ENCODE results near the gene ETV5. TPM values are rescaled to one million over a fixed set of nuclear protein-coding genes. Genes with fewer than 3 reads are reported as not detected.

Gene ETV5
- total and polyA plus RNA-seq, 10 of the 15 experiments (the other 5 are each of a cell fraction or from before 2014, with no cell fraction given) = 5.0 to 18.4 (median 7.4) TPM

- TF ChIP-seq ZNF622 (IDR thresholded peaks at IDR 0.05) (no peak), ZNF274 (IDR thresholded peaks at IDR 0.05; ENCODE audit: insufficient read depth, insufficient read length) (no peak), FOS (IDR thresholded peaks at IDR 0.05; ENCODE audit: borderline replicate concordance, extremely low read depth, insufficient read length) (no peak), ATF7 (IDR thresholded peaks at IDR 0.05; ENCODE audit: low read depth) (no peak), FOXK2 (IDR thresholded peaks at IDR 0.05) (no peak), MYC (IDR thresholded peaks at IDR 0.05; ENCODE audit: insufficient read depth, insufficient read length, insufficient replicate concordance, low read length, severe bottlenecking) (no peak), HCFC1 (IDR thresholded peaks at IDR 0.05; ENCODE audit: low read length) (no peak), SMAD1 (IDR thresholded peaks at IDR 0.05; ENCODE audit: low read depth, partially characterized antibody) (no peak), NR2C2 (IDR thresholded peaks at IDR 0.05; ENCODE audit: borderline replicate concordance, control insufficient read depth, insufficient read length, low read depth) (no peak), RELB (IDR thresholded peaks at IDR 0.05; ENCODE audit: low read depth) (no peak), PML (IDR thresholded peaks at IDR 0.05; ENCODE audit: low read length) (no peak), HDAC6 (IDR thresholded peaks at IDR 0.05; ENCODE audit: unreplicated experiment) (no peak), ZNF384 (IDR thresholded peaks at IDR 0.05; ENCODE audit: borderline replicate concordance, low read depth, low read length) (no peak), TARDBP (IDR thresholded peaks at IDR 0.05; ENCODE audit: borderline replicate concordance) (no peak), WRNIP1 (IDR thresholded peaks at IDR 0.05; ENCODE audit: borderline replicate concordance, low read depth, low read length) (no peak)
- H3K9me3 ChIP-seq (replicated peaks; ENCODE audit: control insufficient read depth, insufficient read depth, low read length) = no peaks in the 10 kb centered on the region; the same call in 2 of the 3 replicates
- no peak for FAIRE-seq
- no peak for ATAC-seq
- H3K79me2 ChIP-seq (ENCODE audit: control insufficient read depth, insufficient read depth, low read length) = no peaks in the 10 kb centered on the region
- SMC1A ChIA-PET (ENCODE audit: uncharacterized antibody, unreplicated experiment) = no interaction called here
- in situ Hi-C loops (cut with MboI) = no loop called here
- no TSS peak for BruUV-seq (replicated peaks)
- RAD21 ChIA-PET (ENCODE audit: unreplicated experiment) = no interaction called here
- peaks cover 6% of the 10 kb centered on the region for H3K4me1 ChIP-seq (ENCODE audit: control insufficient read depth, insufficient read depth, low read length)
- POLR2A ChIA-PET = no interaction called here
- no peak overlapping the region for H2AFZ ChIP-seq (ENCODE audit: control insufficient read depth, low read depth, low read length)
- no peaks in the 10 kb centered on the region for H3K36me3 ChIP-seq (ENCODE audit: control insufficient read depth in 2 of 2, insufficient read depth in 2 of 2, low read length in 1 of 2)
- CTCF ChIA-PET = no interaction called here
- H3K9ac ChIP-seq (ENCODE audit: control insufficient read depth, insufficient read depth, low read length) = no peak overlapping the region
- 62% methylated on average over 4 of the region's 4 CpGs for WGBS (ENCODE audit: insufficient coverage, insufficient replicate concordance, low lambda C conversion rate, missing lambda C conversion rate)
- H3K27me3 ChIP-seq (replicated peaks in 1 of 2; ENCODE audit: control insufficient read depth in 2 of 2, insufficient read depth in 2 of 2, low read length in 1 of 2) = no peaks in the 10 kb centered on the region; a peak in 1 of 4 replicates
- DNase-seq (ENCODE audit: low read depth, low spot score) = no peak
- H3K27ac ChIP-seq (ENCODE audit: control insufficient read depth, insufficient read depth) = no peak overlapping the region
- intact Hi-C loops (cut with micrococcal nuclease; ENCODE audit: unreplicated experiment) = no loop called here
- H3K4me2 ChIP-seq (ENCODE audit: control insufficient read depth, insufficient read depth) = no peak overlapping the region
- H3K4me3 ChIP-seq = no peak overlapping the region
- H4K20me1 ChIP-seq (ENCODE audit: control insufficient read depth, insufficient read depth) = no peaks in the 10 kb centered on the region
Measured at GRCh38 chr3:186057594-186057993, 51.3 kb downstream of the ETV5 start.

Measured in GM12878 (cell line).